Inflammatory macrophage treated with lipopolysaccharide for 1 hour (primary cell): ENCODE results near the gene PSMB10.
A peak's percentile ranks its signal among the peaks of the same experiment; 100 is the strongest.
"Not testable (repeated sequence)": the region's sequence is repeated elsewhere in the genome, so short reads cannot be mapped to it uniquely, and the experiment has no call there.

Experiments used
- DNase-seq, 2 donors: peaks; one replicate each; pipeline ENCODE4 v3.0.0-alpha.2; 2020 to 2022

The PSMB10 gene

GRCh38 chr16:67924140-67924906 is 12.3 kb downstream of the PSMB10 start:
- no peak for DNase-seq

- DNase-seq, result no peak
Measured at GRCh38 chr16:67923414-67924116, 13.1 kb downstream of the PSMB10 start.

GRCh38 chr16:67922740-67923139 is 13.9 kb downstream of the PSMB10 start:
- no peak for DNase-seq

GRCh38 chr16:67922221-67922620 is 14.4 kb downstream of the PSMB10 start:
- DNase-seq, result no peak

- DNase-seq, result no peak
Measured at GRCh38 chr16:67919622-67920221, 16.9 kb downstream of the PSMB10 start.

GRCh38 chr16:67917852-67918236 is 18.8 kb downstream of the PSMB10 start:
- peak in 1 of 2 donors; percentile 20 for DNase-seq

- DNase-seq, result no peak
Measured at GRCh38 chr16:67917140-67917851, 19.4 kb downstream of the PSMB10 start.

GRCh38 chr16:67915831-67916723 is 20.6 kb downstream of the PSMB10 start:
- no peak for DNase-seq

- not testable (repeated sequence) for DNase-seq
Measured at GRCh38 chr16:67915496-67915769, 21.2 kb downstream of the PSMB10 start.

- DNase-seq, result no peak
Measured at GRCh38 chr16:67914758-67915495, 21.7 kb downstream of the PSMB10 start.

GRCh38 chr16:67910158-67910557 is 26.5 kb downstream of the PSMB10 start:
- DNase-seq, result no peak

GRCh38 chr16:67909056-67909742 is 27.5 kb downstream of the PSMB10 start:
- DNase-seq, result no peak

- DNase-seq, result no peak
Measured at GRCh38 chr16:67907397-67908180, 29.1 kb downstream of the PSMB10 start.

- DNase-seq, result no peak
Measured at GRCh38 chr16:67902831-67903230, 33.8 kb downstream of the PSMB10 start.

- no peak for DNase-seq
Measured at GRCh38 chr16:67901734-67902133, 34.9 kb downstream of the PSMB10 start.

GRCh38 chr16:67897231-67897630 is 39.4 kb downstream of the PSMB10 start:
- no peak for DNase-seq

- DNase-seq, result peak in 1 of 2 donors; percentile 10
Measured at GRCh38 chr16:67893743-67894399, 42.8 kb downstream of the PSMB10 start.

- DNase-seq, result peak; percentile 94 to 98
Measured at GRCh38 chr16:67892899-67893742, 43.5 kb downstream of the PSMB10 start, which contains the start of gene PSKH1. TSS of gene PSKH1 (plus strand) at chr16:67893254. CDS start at chr16:67908750, 15,496 bp downstream.

GRCh38 chr16:67892375-67892774 is 44.3 kb downstream of the PSMB10 start:
- no peak for DNase-seq
